RWPE2 (cell line): ENCODE data around the gene FCN3.

Experiments used
- ATAC-seq: fragments of 200-7000 bp; cut with Tn5 transposase; 3 replicates; pipeline ENCODE4 v1.9.1; 2021; ENCODE audit warnings: low read depth
- DNase-seq: peaks from one replicate; pipeline ENCODE4 v3.0.0-alpha.2; 2020; ENCODE audit warnings: low spot score
- H3K27ac ChIP-seq: fragments of 450-650 bp; 2 replicates; pipeline ENCODE4 v1.5.1; 2017; ENCODE audit warnings: mild to moderate bottlenecking; ENCODE audit not compliant: poor library complexity, severe bottlenecking
- H3K27me3 ChIP-seq: fragments of 250-450 bp; sonication (Bioruptor Pico); 2 replicates; pipeline ENCODE4 v1.5.1; 2021; ENCODE audit warnings: mild to moderate bottlenecking, moderate library complexity; ENCODE audit not compliant: insufficient read depth, poor library complexity, severe bottlenecking
- H3K36me3 ChIP-seq: fragments of 250-450 bp; sonication (Bioruptor Pico); 2 replicates; pipeline ENCODE4 v1.5.1; 2020; ENCODE audit warnings: low read depth, mild to moderate bottlenecking, moderate library complexity
- H3K4me1 ChIP-seq: fragments of 250-450 bp; sonication (Bioruptor Pico); 2 replicates; pipeline ENCODE4 v1.5.1; 2021; ENCODE audit warnings: mild to moderate bottlenecking, moderate library complexity; ENCODE audit not compliant: insufficient read depth, poor library complexity, severe bottlenecking
- H3K4me3 ChIP-seq: fragments of 250-450 bp; sonication (Bioruptor Pico); 2 replicates; pipeline ENCODE4 v1.5.1; 2021; ENCODE audit warnings: mild to moderate bottlenecking, moderate library complexity; ENCODE audit not compliant: severe bottlenecking
- H3K9me3 ChIP-seq: fragments of 250-450 bp; sonication (Bioruptor Pico); 2 replicates; pipeline ENCODE4 v1.5.1; 2021; ENCODE audit warnings: mild to moderate bottlenecking, moderate library complexity; ENCODE audit not compliant: severe bottlenecking
- TF ChIP-seq, protein P1 (sequence below): fragments of 450-650 bp; IDR thresholded peaks from one replicate; pipeline ENCODE4 v1.5.1; 2017; ENCODE audit warnings: mild to moderate bottlenecking, moderate library complexity; ENCODE audit not compliant: poor library complexity, severe bottlenecking

Gene FCN3

DNA sequence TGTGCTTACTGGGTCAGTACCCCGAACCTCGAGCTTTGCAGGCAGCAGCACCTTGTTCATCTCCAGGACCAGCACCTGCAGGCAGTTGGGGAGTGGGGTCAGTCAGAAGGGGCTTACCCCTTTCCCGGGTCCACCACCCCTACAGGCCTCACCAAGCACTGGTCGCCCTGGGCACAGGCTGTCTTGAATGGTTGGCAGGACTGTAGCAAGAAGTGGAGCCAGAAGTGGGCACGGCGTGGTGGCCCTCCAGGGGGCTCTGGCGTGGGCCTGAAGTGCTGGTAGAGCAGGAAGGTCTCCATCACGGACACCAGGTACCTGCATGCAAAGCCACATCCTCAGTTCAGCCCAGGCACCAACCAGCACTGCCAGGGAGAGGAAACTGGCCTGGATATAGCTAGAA is 13.1 kb downstream of the FCN3 start:
- H3K4me1 ChIP-seq: no peaks in the 10 kb centered on the region
- no peaks in the 10 kb centered on the region for H3K27me3 ChIP-seq
- H3K36me3 ChIP-seq: peaks cover 45% of the 10 kb centered on the region
- TF ChIP-seq, protein P1, sequence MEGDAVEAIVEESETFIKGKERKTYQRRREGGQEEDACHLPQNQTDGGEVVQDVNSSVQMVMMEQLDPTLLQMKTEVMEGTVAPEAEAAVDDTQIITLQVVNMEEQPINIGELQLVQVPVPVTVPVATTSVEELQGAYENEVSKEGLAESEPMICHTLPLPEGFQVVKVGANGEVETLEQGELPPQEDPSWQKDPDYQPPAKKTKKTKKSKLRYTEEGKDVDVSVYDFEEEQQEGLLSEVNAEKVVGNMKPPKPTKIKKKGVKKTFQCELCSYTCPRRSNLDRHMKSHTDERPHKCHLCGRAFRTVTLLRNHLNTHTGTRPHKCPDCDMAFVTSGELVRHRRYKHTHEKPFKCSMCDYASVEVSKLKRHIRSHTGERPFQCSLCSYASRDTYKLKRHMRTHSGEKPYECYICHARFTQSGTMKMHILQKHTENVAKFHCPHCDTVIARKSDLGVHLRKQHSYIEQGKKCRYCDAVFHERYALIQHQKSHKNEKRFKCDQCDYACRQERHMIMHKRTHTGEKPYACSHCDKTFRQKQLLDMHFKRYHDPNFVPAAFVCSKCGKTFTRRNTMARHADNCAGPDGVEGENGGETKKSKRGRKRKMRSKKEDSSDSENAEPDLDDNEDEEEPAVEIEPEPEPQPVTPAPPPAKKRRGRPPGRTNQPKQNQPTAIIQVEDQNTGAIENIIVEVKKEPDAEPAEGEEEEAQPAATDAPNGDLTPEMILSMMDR: no peak
- H3K27ac ChIP-seq: no peak overlapping the region
- H3K4me3 ChIP-seq: no peak overlapping the region
- ATAC-seq (no peak), DNase-seq (no peak)
- no peaks in the 10 kb centered on the region for H3K9me3 ChIP-seq

DNA sequence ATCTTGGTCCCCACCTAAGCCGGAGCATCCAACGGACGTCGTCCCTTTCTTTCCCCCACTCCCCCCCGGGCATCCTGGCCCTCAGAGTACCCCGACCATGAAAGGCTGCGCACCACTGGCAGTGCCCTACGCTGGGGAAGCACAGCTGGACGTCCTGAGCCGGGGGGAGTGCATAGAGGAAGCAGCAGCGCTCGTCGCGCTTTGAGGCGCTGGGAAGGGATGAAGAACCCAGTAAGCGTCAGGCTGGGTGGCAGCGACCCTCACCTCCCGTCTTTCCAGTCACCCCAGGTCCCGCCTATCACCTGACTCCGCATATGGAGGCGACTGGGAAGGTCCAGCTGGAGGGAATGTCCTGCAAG is 13.6 kb downstream of the FCN3 start:
- Histone ChIP-seq H3K27me3 (no peaks in the 10 kb centered on the region), H3K36me3 (peaks cover 50% of the 10 kb centered on the region), H3K27ac (no peak overlapping the region), H3K4me3 (no peak overlapping the region), H3K9me3 (no peaks in the 10 kb centered on the region), H3K4me1 (no peaks in the 10 kb centered on the region)
- TF ChIP-seq, protein P1: no peak
- ATAC-seq: no peak
- no peak for DNase-seq

GRCh38 chr1:27360159-27361043 is 14.2 kb downstream of the FCN3 start:
- no peak for ATAC-seq
- DNase-seq: no peak
- Histone ChIP-seq H3K36me3 (peaks cover 57% of the 10 kb centered on the region), H3K4me1 (no peaks in the 10 kb centered on the region), H3K4me3 (no peak overlapping the region), H3K9me3 (no peaks in the 10 kb centered on the region), H3K27me3 (no peaks in the 10 kb centered on the region), H3K27ac (no peak overlapping the region)
- TF ChIP-seq, protein P1: no peak

- Histone ChIP-seq H3K4me1 (no peaks in the 10 kb centered on the region), H3K27me3 (no peaks in the 10 kb centered on the region), H3K9me3 (no peaks in the 10 kb centered on the region), H3K4me3 (no peak overlapping the region), H3K36me3 (peaks cover 62% of the 10 kb centered on the region), H3K27ac (no peak overlapping the region)
- TF ChIP-seq, protein P1: no peak
- no peak for ATAC-seq
- no peak for DNase-seq
Measured at GRCh38 chr1:27359822-27360158, 14.8 kb downstream of the FCN3 start.

DNA sequence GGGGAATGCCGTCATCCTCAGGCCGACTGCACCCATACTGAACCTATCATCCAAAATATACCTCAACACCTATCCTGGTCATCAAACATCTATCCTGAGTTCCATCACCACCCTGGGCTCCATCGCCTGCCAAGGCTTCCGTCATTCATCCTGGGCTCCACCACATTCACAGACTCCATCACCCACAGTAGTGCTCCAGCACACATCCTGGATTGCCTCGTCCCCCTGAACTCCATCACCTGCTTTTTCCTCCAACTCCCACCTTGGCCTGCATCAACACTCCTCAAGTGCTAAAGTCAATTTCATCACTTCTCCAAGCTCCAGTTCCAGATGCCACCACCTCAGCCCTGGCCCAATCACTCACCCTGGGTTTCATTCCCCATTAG is 15.7 kb downstream of the FCN3 start:
- Histone ChIP-seq H3K4me1 (no peaks in the 10 kb centered on the region), H3K27ac (no peak overlapping the region), H3K9me3 (no peaks in the 10 kb centered on the region), H3K27me3 (no peaks in the 10 kb centered on the region), H3K36me3 (peaks cover 58% of the 10 kb centered on the region), H3K4me3 (no peak overlapping the region)
- no peak for DNase-seq
- TF ChIP-seq, protein P1: no peak
- ATAC-seq: no peak
